GM19455 (cell line): ENCODE results near the gene TGFB2.

ENCODE experiments used
- ATAC-seq: cut with Tn5 transposase; IDR thresholded peaks from one replicate; pipeline ENCODE4 v1.9.1; 2021; ENCODE audit not compliant: unreplicated experiment

TGFB2 gene

GRCh38 chr1:218459878-218460711 lies 115.0 kb downstream of the TGFB2 start:
- no peak for ATAC-seq

DNA sequence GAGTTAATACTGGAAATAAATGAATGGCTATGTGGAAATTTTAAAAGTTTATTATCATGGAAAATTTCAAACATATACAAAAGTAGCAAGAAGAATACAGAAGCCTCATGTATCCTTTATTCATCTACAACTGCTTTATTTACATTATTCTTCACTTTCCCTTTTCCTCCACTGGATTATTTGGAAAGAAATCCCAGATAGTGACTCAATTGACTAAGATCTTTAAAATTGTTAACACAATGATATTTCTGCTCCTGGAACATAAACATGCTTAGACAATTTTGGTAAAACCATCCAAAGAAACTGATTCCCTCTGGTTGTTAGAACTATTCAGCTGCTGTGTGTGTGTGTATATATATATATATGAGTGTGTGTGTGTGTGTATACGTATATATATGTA lies 116.2 kb downstream of the TGFB2 start:
- ATAC-seq, result no peak

- no peak for ATAC-seq
Measured at GRCh38 chr1:218462116-218462515, 117.0 kb downstream of the TGFB2 start.

DNA sequence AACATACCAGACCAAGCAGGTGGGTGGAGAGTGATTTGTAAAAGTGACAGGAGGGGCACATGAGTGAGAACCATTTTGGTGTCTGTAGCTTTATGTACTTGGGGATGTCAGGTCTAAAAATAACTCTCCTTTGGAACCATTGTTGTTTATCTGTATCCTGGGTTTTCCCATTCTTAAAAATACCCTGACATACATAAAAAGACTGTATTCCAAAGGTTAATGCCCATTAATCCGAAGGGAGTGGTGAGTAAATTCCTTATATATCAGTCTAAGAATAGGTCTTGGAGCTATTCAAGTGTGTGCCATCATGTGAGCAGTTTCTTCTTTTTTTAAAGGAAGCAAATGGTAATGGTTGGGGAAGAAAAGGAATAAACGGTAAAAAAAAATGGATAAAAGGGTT lies 117.5 kb downstream of the TGFB2 start:
- ATAC-seq, result no peak

DNA sequence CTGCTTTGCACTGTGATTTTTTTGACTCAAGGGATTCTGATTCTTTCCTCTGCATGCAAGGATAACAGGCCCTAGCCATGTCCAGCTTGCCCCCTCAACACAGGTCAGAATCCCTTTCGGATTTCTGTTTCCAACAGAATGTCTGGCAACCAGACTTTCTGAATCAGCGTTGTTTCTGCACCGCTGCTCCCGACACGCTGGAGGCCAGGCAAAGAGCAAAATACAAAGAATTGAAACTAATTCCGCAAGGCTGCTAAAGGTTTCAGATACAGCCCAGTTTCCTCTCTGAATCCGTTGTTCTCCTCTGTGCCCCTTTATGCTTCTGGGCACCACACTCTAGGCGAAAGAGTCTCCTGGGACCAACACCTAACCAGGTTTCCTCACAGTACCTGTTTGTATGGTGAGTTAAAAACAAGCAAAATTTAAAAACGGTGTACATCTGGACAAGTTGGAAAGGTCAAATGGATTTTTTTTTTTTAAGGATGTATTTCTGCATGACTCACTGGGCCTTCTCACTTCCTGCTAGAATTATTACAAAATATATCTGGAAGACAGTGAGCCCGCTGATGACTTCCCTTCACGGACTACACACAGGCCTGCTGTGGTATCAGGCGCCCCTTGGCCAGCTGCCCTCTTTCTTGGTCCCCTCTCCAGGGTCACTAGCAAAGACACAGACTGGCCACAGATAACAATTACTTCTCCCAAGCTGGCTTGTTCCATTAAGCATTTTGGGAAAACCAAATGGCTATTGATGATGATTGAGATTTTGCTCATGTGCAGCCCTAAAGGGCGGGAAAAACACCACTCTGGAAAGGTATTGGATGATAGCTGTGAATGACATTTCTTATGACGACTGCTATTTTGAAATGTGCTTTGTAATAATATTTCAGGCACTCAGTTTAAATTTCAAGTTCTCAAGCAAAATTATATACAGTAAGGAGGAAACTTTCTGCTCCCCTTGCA lies 118.3 kb downstream of the TGFB2 start:
- no peak for ATAC-seq

GRCh38 chr1:218464871-218465270 lies 119.7 kb downstream of the TGFB2 start:
- ATAC-seq, result no peak

GRCh38 chr1:218466341-218467010 lies 121.3 kb downstream of the TGFB2 start:
- ATAC-seq, result no peak

- ATAC-seq, result no peak
Measured at GRCh38 chr1:218467101-218468072, 122.3 kb downstream of the TGFB2 start.

DNA sequence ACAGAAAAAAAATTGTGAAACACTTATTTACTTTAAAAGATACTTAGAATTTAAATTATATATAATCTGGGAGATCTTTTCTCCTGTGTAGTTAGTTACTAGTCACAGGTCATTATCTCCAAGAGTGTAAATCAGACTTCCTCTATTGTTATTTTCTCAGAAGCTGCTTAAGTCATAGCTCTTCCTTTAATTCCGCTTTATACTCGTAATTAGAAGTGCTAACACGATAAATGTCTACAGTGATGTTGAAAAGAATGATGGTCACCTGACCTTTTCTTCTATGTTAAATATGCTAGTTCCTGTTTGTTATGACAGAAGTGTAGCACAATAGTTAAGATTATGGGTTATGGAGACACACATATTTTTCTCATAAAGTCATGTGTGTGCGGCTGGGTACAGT lies 123.6 kb downstream of the TGFB2 start:
- ATAC-seq, result no peak

- no peak for ATAC-seq
Measured at GRCh38 chr1:218472885-218473284, 127.7 kb downstream of the TGFB2 start.

GRCh38 chr1:218473522-218473921 lies 128.4 kb downstream of the TGFB2 start:
- no peak for ATAC-seq

- no peak for ATAC-seq
Measured at GRCh38 chr1:218474128-218474527, 129.0 kb downstream of the TGFB2 start.

GRCh38 chr1:218475275-218475674 lies 130.1 kb downstream of the TGFB2 start:
- no peak for ATAC-seq

- ATAC-seq, result no peak
Measured at GRCh38 chr1:218475699-218476098, 130.6 kb downstream of the TGFB2 start.

DNA sequence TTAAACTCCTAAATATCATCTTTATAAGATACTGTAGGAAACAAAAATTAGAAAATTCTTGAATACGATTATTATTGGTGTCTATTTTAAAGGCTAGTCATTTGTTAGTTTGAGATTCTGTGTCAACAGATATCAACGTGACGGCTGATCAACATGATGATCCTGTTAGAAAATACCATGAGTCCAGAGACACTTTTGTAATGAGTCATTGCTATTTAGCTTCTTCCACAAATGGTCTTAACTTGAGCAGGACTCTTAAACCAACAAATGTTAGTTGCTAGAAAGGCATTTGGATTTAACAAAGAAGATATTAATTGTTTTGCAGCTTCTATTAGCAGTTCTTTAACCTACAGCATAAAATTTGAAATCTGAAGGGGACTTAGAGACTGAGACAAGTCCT lies 131.2 kb downstream of the TGFB2 start:
- ATAC-seq, result no peak

DNA sequence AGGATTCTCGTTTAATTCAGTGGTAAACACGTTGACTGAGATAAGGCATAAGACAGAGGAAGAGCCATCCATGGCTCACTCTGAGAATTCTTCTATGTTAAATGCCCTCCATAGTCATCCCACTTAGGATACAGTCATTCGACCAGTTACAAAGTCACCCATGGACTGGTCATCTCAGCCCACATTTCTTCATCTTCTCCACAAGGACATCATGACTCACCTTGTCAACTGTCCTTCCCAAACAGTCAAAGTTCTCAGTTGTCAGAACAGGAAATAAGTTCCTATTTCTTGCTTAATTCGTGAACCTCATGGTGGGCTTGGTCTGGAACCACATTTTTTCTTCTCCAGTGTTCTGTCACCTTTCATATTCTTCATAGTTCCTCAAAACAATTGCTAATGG lies 133.2 kb downstream of the TGFB2 start:
- ATAC-seq, result no peak

GRCh38 chr1:218479436-218480115 lies 134.4 kb downstream of the TGFB2 start:
- no peak for ATAC-seq

- no peak for ATAC-seq
Measured at GRCh38 chr1:218480137-218480536, 135.0 kb downstream of the TGFB2 start.

GRCh38 chr1:218480588-218481099 lies 135.5 kb downstream of the TGFB2 start:
- no peak for ATAC-seq
